Neuronal stem cell (in vitro differentiated cells): ENCODE results near the gene ZNF254.
"Not testable (repeated sequence)": the region's sequence is repeated elsewhere in the genome, so short reads cannot be mapped to it uniquely, and the experiment has no call there.

Experiments used
- DNase-seq: peaks from one replicate; pipeline ENCODE4 v3.0.0-alpha.2; 2013; ENCODE audit warnings: low spot score
- H2AFZ ChIP-seq: one replicate; pipeline ENCODE4 v1.6.1; 2013; ENCODE audit warnings: mild to moderate bottlenecking, low read length, inconsistent platforms
- H2AK5ac ChIP-seq: 2 replicates; pipeline ENCODE4 v1.6.1; 2013; ENCODE audit warnings: low read depth, mild to moderate bottlenecking, inconsistent platforms, low read length, moderate library complexity, mixed read lengths
- H2BK120ac ChIP-seq: 2 replicates; pipeline ENCODE4 v1.6.1; 2013; ENCODE audit warnings: low read depth, mild to moderate bottlenecking, inconsistent platforms, low read length, moderate library complexity, mixed read lengths
- H2BK12ac ChIP-seq: one replicate; pipeline ENCODE4 v1.6.1; 2013; ENCODE audit warnings: low read length, inconsistent platforms
- H2BK15ac ChIP-seq: 2 replicates; pipeline ENCODE4 v1.6.1; 2013; ENCODE audit warnings: mild to moderate bottlenecking, low read length, inconsistent platforms, mixed read lengths
- H2BK5ac ChIP-seq: one replicate; pipeline ENCODE4 v1.6.1; 2013; ENCODE audit warnings: inconsistent platforms, mild to moderate bottlenecking, low read length, moderate library complexity
- H3K14ac ChIP-seq: one replicate; pipeline ENCODE4 v1.6.1; 2013; ENCODE audit warnings: low read length, inconsistent platforms
- H3K18ac ChIP-seq: 2 replicates; pipeline ENCODE4 v1.6.1; 2013; ENCODE audit warnings: low read length, inconsistent platforms
- H3K23ac ChIP-seq: 2 replicates; pipeline ENCODE4 v1.6.1; 2013; ENCODE audit warnings: low read depth, mild to moderate bottlenecking, mixed read lengths, low read length, inconsistent platforms; ENCODE audit not compliant: poor library complexity
- H3K27ac ChIP-seq: replicated peaks from 3 replicates; pipeline ENCODE4 v1.5.1; 2013; ENCODE audit warnings: low read length, inconsistent platforms
- H3K27me3 ChIP-seq, 3 experiments: 2 replicates each; pipeline ENCODE4 v1.6.1; 2013; ENCODE audit warnings: low read length in 3 of 3, mild to moderate bottlenecking in 2 of 3, inconsistent platforms in 1 of 3, low read depth in 1 of 3, mixed read lengths in 1 of 3, moderate library complexity in 1 of 3; ENCODE audit not compliant: control insufficient read depth in 3 of 3, insufficient read depth in 3 of 3
- H3K36me3 ChIP-seq, 2 donors: replicated peaks in 1 of 2; 2 replicates each; pipeline ENCODE4 v1.6.1; 2013; ENCODE audit warnings: low read length in 2 of 2; ENCODE audit not compliant: control insufficient read depth in 2 of 2, insufficient read depth in 2 of 2
- H3K4ac ChIP-seq: 2 replicates; pipeline ENCODE4 v1.6.1; 2013; ENCODE audit warnings: inconsistent platforms, mild to moderate bottlenecking, low read length, moderate library complexity
- H3K4me1 ChIP-seq, 2 donors: 1 replicate in 1 of 2; 2 replicates in 1 of 2; pipeline ENCODE4 v1.6.1; 2013; ENCODE audit warnings: low read length in 2 of 2, low read depth in 1 of 2; ENCODE audit not compliant: control insufficient read depth in 2 of 2, insufficient read depth in 1 of 2
- H3K4me2 ChIP-seq: one replicate; pipeline ENCODE4 v1.6.1; 2013; ENCODE audit warnings: mild to moderate bottlenecking, low read length, inconsistent platforms; ENCODE audit not compliant: insufficient read depth, poor library complexity, severe bottlenecking
- H3K4me3 ChIP-seq, 2 donors: 2 replicates each; pipeline ENCODE4 v1.5.1; 2013; ENCODE audit warnings: low read length in 2 of 2, mild to moderate bottlenecking in 2 of 2, inconsistent platforms in 1 of 2, moderate library complexity in 1 of 2
- H3K79me1 ChIP-seq: one replicate; pipeline ENCODE4 v1.6.1; 2013; ENCODE audit warnings: low read depth, mild to moderate bottlenecking, inconsistent platforms, low read length, moderate library complexity
- H3K9ac ChIP-seq: one replicate; pipeline ENCODE4 v1.6.1; 2013; ENCODE audit warnings: mild to moderate bottlenecking, low read depth, low read length, inconsistent platforms; ENCODE audit not compliant: poor library complexity
- H3K9me3 ChIP-seq, 2 donors: replicated peaks in 1 of 2; 2 replicates each; pipeline versions ENCODE3 to v1.6.1; 2013; ENCODE audit warnings: low read length in 2 of 2, mild to moderate bottlenecking in 2 of 2, inconsistent platforms in 1 of 2, low read depth in 1 of 2, mixed read lengths in 1 of 2, moderate library complexity in 1 of 2; ENCODE audit not compliant: control insufficient read depth in 2 of 2, insufficient read depth in 1 of 2
- H4K8ac ChIP-seq: one replicate; pipeline ENCODE4 v1.6.1; 2013; ENCODE audit warnings: low read depth, mild to moderate bottlenecking, inconsistent platforms, low read length, moderate library complexity
- H4K91ac ChIP-seq: one replicate; pipeline ENCODE4 v1.6.1; 2013; ENCODE audit warnings: low read length, low read depth, mild to moderate bottlenecking, inconsistent platforms; ENCODE audit not compliant: poor library complexity
- WGBS, 2 donors: extraction: QIAGEN DNeasy Blood & Tissue Kit; methylation state at CpG; one replicate each; pipeline ENCODE4 v1.1.7; 2013; ENCODE audit warnings: missing lambda C conversion rate in 2 of 2, mixed read lengths in 1 of 2; ENCODE audit not compliant: insufficient read length in 2 of 2, insufficient replicate concordance in 1 of 2; ENCODE audit errors: extremely low coverage in 2 of 2; 5-methylcytosine and 5-hydroxymethylcytosine counted together

The ZNF254 gene

DNA sequence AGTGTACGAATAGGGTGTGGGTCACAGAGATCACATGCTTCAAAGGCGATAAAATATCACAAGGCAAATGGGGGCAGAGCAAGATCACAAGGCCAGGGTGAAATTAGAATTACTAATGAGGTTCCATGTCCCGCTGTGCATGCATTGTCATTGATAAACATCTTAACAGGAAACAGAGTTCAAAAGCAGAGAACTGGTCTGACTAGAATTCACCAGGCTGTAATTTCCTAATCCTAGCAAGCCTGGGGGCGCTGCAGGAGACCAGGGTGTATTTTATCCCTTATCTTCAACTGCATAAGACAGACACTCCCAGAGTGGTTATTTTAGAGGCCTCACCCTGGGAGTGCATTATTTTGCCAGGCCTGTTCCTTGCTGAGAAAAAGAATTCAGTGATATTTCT, 11.5 kb upstream of the ZNF254 start:
- H4K8ac ChIP-seq, H2AFZ ChIP-seq, H3K9me3 ChIP-seq, H2BK120ac ChIP-seq, H3K23ac ChIP-seq, H2BK12ac ChIP-seq, H3K18ac ChIP-seq, H3K4me2 ChIP-seq, H3K27me3 ChIP-seq, H2AK5ac ChIP-seq, H3K4ac ChIP-seq, H4K91ac ChIP-seq, H3K79me1 ChIP-seq, H2BK5ac ChIP-seq, H3K27ac ChIP-seq, H3K14ac ChIP-seq, H3K9ac ChIP-seq, DNase-seq, H3K4me3 ChIP-seq, H2BK15ac ChIP-seq: not testable (repeated sequence)
- WGBS, 2 donors: no CpG with 5 or more reads among the region's 4 CpGs
- H3K36me3 ChIP-seq: peaks cover 22 to 97% of the 10 kb centered on the region in 2 donors
- peaks cover 0 to 19% of the 10 kb centered on the region in 2 donors for H3K4me1 ChIP-seq

DNA sequence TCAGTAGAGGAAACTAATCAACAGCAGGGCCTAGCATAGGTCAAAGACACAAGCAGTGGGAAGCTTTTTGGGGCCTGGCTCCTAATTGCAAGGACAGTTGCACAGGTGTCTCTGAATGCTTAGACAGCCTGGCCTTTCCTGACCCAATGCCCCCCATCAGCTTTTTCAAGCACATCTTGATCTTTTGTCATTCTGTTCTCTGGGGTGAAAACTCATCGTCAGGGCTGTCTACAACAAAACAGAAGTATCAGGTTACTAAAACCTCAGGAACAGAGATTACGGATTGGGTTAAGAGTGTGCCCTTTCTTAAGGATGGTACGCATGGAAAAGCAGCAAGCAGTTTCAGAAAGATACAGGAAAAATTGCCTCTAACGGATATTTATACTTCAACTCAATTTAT, 8.3 kb upstream of the ZNF254 start:
- Histone ChIP-seq H3K27ac (peak overlapping the region; percentile 19), H2BK15ac (no peak overlapping the region), H4K91ac (no peak overlapping the region), H3K4me3 (no peak overlapping the region), H2AFZ (no peak overlapping the region), H3K36me3 (peaks cover 8 to 86% of the 10 kb centered on the region in 2 donors), H3K79me1 (no peaks in the 10 kb centered on the region), H2BK12ac (no peak overlapping the region), H4K8ac (no peak overlapping the region), H2AK5ac (no peak overlapping the region), H2BK120ac (no peak overlapping the region), H3K27me3 (no peaks in the 10 kb centered on the region), H3K4ac (no peak overlapping the region), H3K23ac (no peak overlapping the region), H3K14ac (no peak overlapping the region), H3K4me2 (peak overlapping the region; percentile 11), H3K9me3 (peaks cover 2 to 11% of the 10 kb centered on the region in 2 donors), H3K4me1 (peaks cover 0 to 19% of the 10 kb centered on the region in 2 donors), H3K18ac (no peak overlapping the region), H2BK5ac (no peak overlapping the region), H3K9ac (no peak overlapping the region)
- no CpG with 5 or more reads among the region's 4 CpGs for WGBS, 2 donors
- DNase-seq: peak; percentile 44

DNA sequence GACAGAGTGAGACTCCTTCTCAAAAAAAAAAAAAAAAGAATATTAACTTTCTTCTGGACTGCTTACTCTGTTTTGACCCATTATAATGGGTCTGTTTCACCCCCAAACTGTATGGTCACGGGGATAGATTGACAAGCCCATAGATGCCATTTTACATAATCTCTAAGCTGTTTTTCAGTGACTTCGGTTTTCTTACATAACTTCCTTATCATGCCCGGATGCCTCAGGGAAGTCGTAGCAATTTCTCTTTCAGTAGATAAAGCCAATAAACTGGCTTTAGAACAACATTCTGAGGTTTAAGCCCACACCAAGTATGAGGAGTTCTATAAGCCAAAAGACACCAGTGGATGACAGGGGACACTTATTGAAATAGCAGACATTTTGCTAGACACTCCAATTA, 5.9 kb upstream of the ZNF254 start:
- Histone ChIP-seq H4K8ac (no peak overlapping the region), H2BK15ac (no peak overlapping the region), H2AFZ (no peak overlapping the region), H3K14ac (no peak overlapping the region), H3K4ac (no peak overlapping the region), H2BK12ac (no peak overlapping the region), H3K18ac (no peak overlapping the region), H3K23ac (no peak overlapping the region), H3K79me1 (no peaks in the 10 kb centered on the region), H3K9me3 (peaks cover 0 to 8% of the 10 kb centered on the region in 2 donors), H3K36me3 (peaks cover 0 to 72% of the 10 kb centered on the region in 2 donors), H2AK5ac (no peak overlapping the region), H3K27me3 (no peaks in the 10 kb centered on the region), H4K91ac (no peak overlapping the region), H3K4me2 (no peak overlapping the region), H3K4me1 (peaks cover 0 to 19% of the 10 kb centered on the region in 2 donors), H3K4me3 (no peak overlapping the region), H3K9ac (no peak overlapping the region), H2BK120ac (no peak overlapping the region), H2BK5ac (no peak overlapping the region), H3K27ac (no peak overlapping the region)
- no CpG with 5 or more reads among the region's 4 CpGs for WGBS, 2 donors
- DNase-seq: no peak

DNA sequence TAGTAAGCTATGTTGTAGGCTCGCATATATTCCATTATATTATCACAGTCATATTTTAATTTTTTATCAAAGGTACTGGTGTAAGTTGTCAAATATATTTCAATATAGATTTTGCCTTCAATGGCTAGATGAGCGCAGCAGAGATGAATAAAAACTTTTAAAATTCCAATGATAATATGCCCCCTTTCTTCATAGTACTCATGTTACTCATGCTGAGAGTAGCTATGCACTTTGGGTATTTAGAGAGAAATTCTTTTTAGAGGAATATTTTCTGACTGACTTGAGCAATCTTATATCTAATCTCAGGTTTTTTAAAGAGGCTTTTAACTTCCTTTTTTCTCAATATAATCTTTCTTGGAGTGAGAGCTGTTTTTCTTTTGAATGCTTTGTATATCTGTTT, 11.4 kb downstream of the ZNF254 start:
- Histone ChIP-seq H3K14ac (no peak overlapping the region), H3K27ac (no peak overlapping the region), H3K9ac (no peak overlapping the region), H4K91ac (no peak overlapping the region), H3K23ac (no peak overlapping the region), H3K4me1 (no peaks in the 10 kb centered on the region), H3K36me3 (peaks cover 3 to 93% of the 10 kb centered on the region in 2 donors), H4K8ac (no peak overlapping the region), H3K18ac (no peak overlapping the region), H3K4me2 (no peak overlapping the region), H2BK5ac (no peak overlapping the region), H2AFZ (no peak overlapping the region), H2AK5ac (no peak overlapping the region), H3K4ac (no peak overlapping the region), H2BK15ac (no peak overlapping the region), H2BK120ac (no peak overlapping the region), H3K27me3 (no peaks in the 10 kb centered on the region), H3K9me3 (peaks cover 0 to 52% of the 10 kb centered on the region in 2 donors), H2BK12ac (no peak overlapping the region), H3K4me3 (no peak overlapping the region), H3K79me1 (no peaks in the 10 kb centered on the region)
- no CpG with 5 or more reads among the region's 2 CpGs for whole genome bisulfite sequencing, 2 donors
- DNase-seq: no peak
